GM23338 (cell line): ENCODE results near the gene DNAJC27. TPM values are rescaled to one million over a fixed set of nuclear protein-coding genes. Genes with fewer than 3 reads are reported as not detected.
A peak's percentile ranks its signal among the peaks of the same experiment; 100 is the strongest.

ENCODE experiments used
- ATAC-seq: fragments of 200-7000 bp; cut with Tn5 transposase; 3 replicates; pipeline ENCODE4 v1.9.1; 2020
- DNase-seq: peaks from one replicate; pipeline ENCODE4 v3.0.0-alpha.2; 2015; ENCODE audit warnings: low spot score
- H2AFZ ChIP-seq: fragments of 200-600 bp; sonication (generic); 2 replicates; pipeline ENCODE4 v1.8.0; 2016; ENCODE audit warnings: antibody characterized with exemption, mild to moderate bottlenecking, moderate library complexity
- H3F3A ChIP-seq: fragments of 200-600 bp; sonication (generic); replicated peaks from 2 replicates; pipeline ENCODE4 v1.8.0; 2017; ENCODE audit warnings: antibody characterized with exemption, mixed run types, low read depth
- H3K27ac ChIP-seq: fragments of 200-600 bp; sonication (generic); 2 replicates; pipeline ENCODE4 v1.6.1; 2016; ENCODE audit warnings: low read depth
- H3K27me3 ChIP-seq: fragments of 200-600 bp; sonication (generic); 2 replicates; pipeline ENCODE4 v1.8.0; 2016; ENCODE audit warnings: mild to moderate bottlenecking, mixed run types, moderate library complexity; ENCODE audit not compliant: insufficient read depth
- H3K36me3 ChIP-seq: fragments of 200-600 bp; sonication (generic); 2 replicates; pipeline ENCODE4 v1.8.0; 2016; ENCODE audit warnings: mild to moderate bottlenecking; ENCODE audit not compliant: insufficient read depth
- H3K4me1 ChIP-seq: fragments of 200-600 bp; sonication (generic); 2 replicates; pipeline ENCODE4 v1.8.0; 2016; ENCODE audit warnings: mild to moderate bottlenecking, moderate library complexity; ENCODE audit not compliant: insufficient read depth
- H3K4me2 ChIP-seq: fragments of 200-600 bp; sonication (generic); 2 replicates; pipeline ENCODE4 v1.7.1; 2017; ENCODE audit warnings: mixed run types
- H3K4me3 ChIP-seq: fragments of 200-600 bp; sonication (generic); 2 replicates; pipeline ENCODE4 v1.6.1; 2016; ENCODE audit warnings: mixed run types
- H3K79me2 ChIP-seq: fragments of 200-600 bp; sonication (generic); replicated peaks from 2 replicates; pipeline ENCODE4 v1.8.0; 2017; ENCODE audit warnings: mild to moderate bottlenecking; ENCODE audit not compliant: insufficient read depth
- H3K9me2 ChIP-seq: fragments of 200-600 bp; sonication (generic); 2 replicates; pipeline ENCODE4 v1.8.0; 2017; ENCODE audit not compliant: insufficient read depth
- H4K20me1 ChIP-seq: fragments of 200-600 bp; sonication (generic); replicated peaks from 2 replicates; pipeline ENCODE4 v1.8.0; 2017; ENCODE audit warnings: mild to moderate bottlenecking; ENCODE audit not compliant: insufficient read depth
- H3K27ac Mint-ChIP-seq: 2 replicates; pipeline ENCODE4 v1.8.0; 2020; ENCODE audit warnings: inconsistent platforms, mild to moderate bottlenecking, moderate library complexity, mixed read lengths
- H3K27me3 Mint-ChIP-seq: 3 replicates; pipeline ENCODE4 v1.8.0; 2022; ENCODE audit warnings: low read depth, mild to moderate bottlenecking, moderate library complexity, mixed read lengths, inconsistent platforms; ENCODE audit not compliant: insufficient read depth, poor library complexity
- H3K36me3 Mint-ChIP-seq: 3 replicates; pipeline ENCODE4 v1.8.0; 2021; ENCODE audit warnings: low read depth, mild to moderate bottlenecking, inconsistent platforms, moderate library complexity, mixed read lengths
- H3K4me1 Mint-ChIP-seq: 3 replicates; pipeline ENCODE4 v1.8.0; 2020; ENCODE audit warnings: mild to moderate bottlenecking, inconsistent platforms, mixed read lengths
- H3K4me3 Mint-ChIP-seq: 3 replicates; pipeline ENCODE4 v1.8.0; 2021; ENCODE audit warnings: moderate library complexity, mild to moderate bottlenecking, inconsistent platforms, mixed read lengths
- H3K9me3 Mint-ChIP-seq: 3 replicates; pipeline ENCODE4 v1.8.0; 2020; ENCODE audit warnings: moderate library complexity, mild to moderate bottlenecking, inconsistent platforms, mixed read lengths
- CREB1 ChIP-seq: fragments of 250-450 bp; sonication (Bioruptor Pico); IDR thresholded peaks from 2 replicates; pipeline ENCODE4 v1.5.0; 2020; ENCODE audit warnings: low read depth, mild to moderate bottlenecking, moderate library complexity
- CTCF ChIP-seq, 2 experiments: fragments of 200-600 bp in 1 of 2; sonication (generic) in 1 of 2; conservative IDR thresholded peaks; 2 replicates each; pipeline versions ENCODE4 v1.5.1 to v1.6.1; 2016 to 2017; ENCODE audit warnings: antibody characterized with exemption in 2 of 2, low read depth in 2 of 2, mild to moderate bottlenecking in 2 of 2, moderate library complexity in 1 of 2
- ETS1 ChIP-seq: IDR thresholded peaks from 2 replicates; pipeline ENCODE4 v1.6.1; 2016; ENCODE audit warnings: antibody characterized with exemption
- EZH2 ChIP-seq: fragments of 200-600 bp; sonication (generic); IDR thresholded peaks from one replicate; pipeline ENCODE4 v1.8.0; 2017; ENCODE audit warnings: antibody characterized with exemption, mild to moderate bottlenecking, low read depth; ENCODE audit not compliant: unreplicated experiment
- EZH2phosphoT487 ChIP-seq: fragments of 200-600 bp; sonication (generic); IDR thresholded peaks from one replicate; pipeline ENCODE4 v1.8.1; 2018; ENCODE audit warnings: antibody characterized with exemption; ENCODE audit not compliant: unreplicated experiment
- JUNB ChIP-seq: IDR thresholded peaks from one replicate; pipeline ENCODE4 v1.6.1; 2016; ENCODE audit warnings: antibody characterized with exemption; ENCODE audit not compliant: unreplicated experiment
- NANOG ChIP-seq: IDR thresholded peaks from 2 replicates; pipeline ENCODE4 v1.6.1; 2016; ENCODE audit warnings: antibody characterized with exemption, borderline replicate concordance
- POLR2AphosphoS5 ChIP-seq: IDR thresholded peaks from 2 replicates; pipeline ENCODE4 v1.6.1; 2016; ENCODE audit warnings: antibody characterized with exemption, low read depth
- REST ChIP-seq: IDR thresholded peaks from one replicate; pipeline ENCODE4 v1.6.1; 2018; ENCODE audit warnings: antibody characterized with exemption; ENCODE audit not compliant: unreplicated experiment
- STAT1 ChIP-seq: IDR thresholded peaks from one replicate; pipeline ENCODE4 v1.6.1; 2016; ENCODE audit warnings: antibody characterized with exemption; ENCODE audit not compliant: unreplicated experiment
- ZNF114 ChIP-seq: fragments of 250-450 bp; sonication (Bioruptor Pico); IDR thresholded peaks from 2 replicates; pipeline ENCODE4 v1.5.0; 2020; ENCODE audit warnings: mild to moderate bottlenecking, moderate library complexity
- ZNF331 ChIP-seq: fragments of 250-450 bp; sonication (Bioruptor Pico); IDR thresholded peaks from 2 replicates; pipeline ENCODE4 v1.5.0; 2020; ENCODE audit warnings: low read depth, mild to moderate bottlenecking, moderate library complexity
- ZNF462 ChIP-seq: fragments of 250-450 bp; sonication (Bioruptor Pico); IDR thresholded peaks from 2 replicates; pipeline ENCODE4 v1.5.0; 2020; ENCODE audit warnings: mild to moderate bottlenecking, moderate library complexity
- polyA plus RNA-seq: library from polyadenylated mRNA; unstranded; fragments of >200 nt; fragmentation: Nextera tagmentation; extraction: Ambion mirVana; gene quantifications from 2 replicates; pipeline ENCODE4 v1.2.1, GENCODE V29; 2016
- total RNA-seq: library from RNA; depleted of rRNA; stranded (reverse); fragments of >200 nt; shearing (Covaris generic); gene quantifications from 2 replicates; pipeline ENCODE4 v1.2.3, GENCODE V29; 2014

The DNAJC27 gene
- total and polyA plus RNA-seq, 2 experiments from 2014 or later, result 2.4 to 2.6 TPM

GRCh38 chr2:25000036-25000435 is 28.3 kb upstream of the DNAJC27 start:
- H3K27me3 Mint-ChIP-seq, result no peaks in the 10 kb centered on the region
- no peak overlapping the region for H3K27ac ChIP-seq
- H4K20me1 ChIP-seq, result no peaks in the 10 kb centered on the region
- TF ChIP-seq ZNF462, result no peak
- no peak for TF ChIP-seq NANOG
- no peak for TF ChIP-seq POLR2AphosphoS5
- no peak for TF ChIP-seq JUNB
- TF ChIP-seq ZNF114 (CRISPR knock-in tag), result no peak
- TF ChIP-seq CREB1 (CRISPR knock-in tag), result no peak
- no peak for TF ChIP-seq ETS1
- TF ChIP-seq ZNF331 (CRISPR knock-in tag), result no peak
- no peak for TF ChIP-seq CTCF (conservative IDR thresholded peaks at IDR 0.05; ENCODE audit: low read depth in 2 of 2)
- no peak for TF ChIP-seq STAT1
- TF ChIP-seq EZH2, result no peak
- no peak for TF ChIP-seq REST
- no peak for TF ChIP-seq EZH2phosphoT487
- no peak overlapping the region for H3K4me3 ChIP-seq
- DNase-seq (no peak), ATAC-seq (no peak)
- no peak overlapping the region for H3K27ac Mint-ChIP-seq
- no peaks in the 10 kb centered on the region for H3K36me3 Mint-ChIP-seq
- H2AFZ ChIP-seq, result peak overlapping the region; percentile 63; the same call in 1 of the 2 replicates
- H3F3A ChIP-seq, result no peaks in the 10 kb centered on the region
- H3K4me1 ChIP-seq, result peaks cover 2% of the 10 kb centered on the region; the same call in 1 of the 2 replicates
- H3K27me3 ChIP-seq, result no peaks in the 10 kb centered on the region
- H3K4me3 Mint-ChIP-seq, result no peak overlapping the region
- H3K79me2 ChIP-seq, result no peaks in the 10 kb centered on the region
- no peaks in the 10 kb centered on the region for H3K4me1 Mint-ChIP-seq
- H3K9me2 ChIP-seq, result no peaks in the 10 kb centered on the region
- H3K9me3 Mint-ChIP-seq, result no peaks in the 10 kb centered on the region
- H3K4me2 ChIP-seq, result no peak overlapping the region
- no peaks in the 10 kb centered on the region for H3K36me3 ChIP-seq
